ENCODE measurements around the gene FIBCD1.

- TF ChIP-seq HDGF (IDR thresholded peaks at IDR 0.05; ENCODE audit: borderline replicate concordance) = no peak
- no peak for TF ChIP-seq SUZ12 (IDR thresholded peaks at IDR 0.05)
- no peak for TF ChIP-seq L3MBTL2 (conservative IDR thresholded peaks at IDR 0.05)
- no peak for TF ChIP-seq FOXA1 (IDR thresholded peaks at IDR 0.05)
- no peak for TF ChIP-seq PKNOX1 (IDR thresholded peaks at IDR 0.05)
- TF ChIP-seq FOXM1 (IDR thresholded peaks at IDR 0.05; ENCODE audit: borderline replicate concordance) = no peak
- no peak for TF ChIP-seq LEF1 (IDR thresholded peaks at IDR 0.05; ENCODE audit: borderline replicate concordance)
- no peak for TF ChIP-seq ARNT (IDR thresholded peaks at IDR 0.05)
- no peak for TF ChIP-seq TARDBP (IDR thresholded peaks at IDR 0.05)
- TF ChIP-seq FOXK2 (IDR thresholded peaks at IDR 0.05) = no peak
- TF ChIP-seq ELF4 (IDR thresholded peaks at IDR 0.05) = no peak
Measured at GRCh38 chr9:130935648-130936271, 3.3 kb downstream of the FIBCD1 start.
